HEK293 (cell line): ENCODE measurements around the gene KLC4.
A peak's percentile ranks its signal among the peaks of the same experiment; 100 is the strongest.

ENCODE experiments used
- BCL11A ChIP-seq: fragments of 450-650 bp; formaldehyde crosslinking; IDR thresholded peaks from 2 replicates; pipeline ENCODE4 v1.5.1; 2016; ENCODE audit warnings: low read depth, missing biosample characterization, missing genetic modification characterization
- EGR2 ChIP-seq: fragments of 450-650 bp; formaldehyde crosslinking; IDR thresholded peaks from 2 replicates; pipeline ENCODE4 v1.5.1; 2016; ENCODE audit warnings: low read depth, missing biosample characterization, missing genetic modification characterization
- ELK4 ChIP-seq: IDR thresholded peaks from 2 replicates; pipeline ENCODE4 v1.6.1; 2011; ENCODE audit warnings: mild to moderate bottlenecking, low read depth, low read length, borderline replicate concordance
- GLI4 ChIP-seq: fragments of 450-650 bp; formaldehyde crosslinking; IDR thresholded peaks from 2 replicates; pipeline ENCODE4 v1.5.1; 2016; ENCODE audit warnings: missing biosample characterization, missing genetic modification characterization
- GLIS2 ChIP-seq: fragments of 450-650 bp; formaldehyde crosslinking; IDR thresholded peaks from 2 replicates; pipeline ENCODE4 v1.5.1; 2016; ENCODE audit warnings: missing biosample characterization, missing genetic modification characterization
- HOXD13 ChIP-seq: sonication (generic); formaldehyde crosslinking; IDR thresholded peaks from 2 replicates; pipeline ENCODE4 v1.8.0; 2022; ENCODE audit warnings: missing genetic modification reagents, borderline replicate concordance
- KLF1 ChIP-seq: fragments of 450-650 bp; formaldehyde crosslinking; IDR thresholded peaks from 2 replicates; pipeline ENCODE4 v1.5.1; 2016; ENCODE audit warnings: missing biosample characterization, missing genetic modification characterization
- KLF8 ChIP-seq: fragments of 450-650 bp; formaldehyde crosslinking; IDR thresholded peaks from 2 replicates; pipeline ENCODE4 v1.5.1; 2016; ENCODE audit warnings: missing biosample characterization, missing genetic modification characterization
- KLF9 ChIP-seq: fragments of 450-650 bp; formaldehyde crosslinking; IDR thresholded peaks from 2 replicates; pipeline ENCODE4 v1.5.1; 2016; ENCODE audit warnings: missing biosample characterization, missing genetic modification characterization, low read depth
- SALL2 ChIP-seq: fragments of 450-650 bp; formaldehyde crosslinking; IDR thresholded peaks from 2 replicates; pipeline ENCODE4 v1.5.0; 2017; ENCODE audit warnings: missing biosample characterization, mild to moderate bottlenecking, missing genetic modification characterization, borderline replicate concordance
- SCRT1 ChIP-seq: fragments of 450-650 bp; formaldehyde crosslinking; IDR thresholded peaks from 2 replicates; pipeline ENCODE4 v1.5.1; 2016; ENCODE audit warnings: missing biosample characterization, missing genetic modification characterization, borderline replicate concordance
- SP7 ChIP-seq: fragments of 450-650 bp; formaldehyde crosslinking; IDR thresholded peaks from 2 replicates; pipeline ENCODE4 v1.5.1; 2016; ENCODE audit warnings: missing biosample characterization, missing genetic modification characterization
- WT1 ChIP-seq: fragments of 450-650 bp; formaldehyde crosslinking; IDR thresholded peaks from 2 replicates; pipeline ENCODE4 v1.5.1; 2016; ENCODE audit warnings: missing biosample characterization, missing genetic modification characterization
- YY1 ChIP-seq: fragments of 450-650 bp; formaldehyde crosslinking; IDR thresholded peaks from 2 replicates; pipeline ENCODE4 v1.5.1; 2018; ENCODE audit warnings: missing biosample characterization, missing genetic modification characterization
- ZFP69B ChIP-seq: fragments of 450-650 bp; formaldehyde crosslinking; IDR thresholded peaks from 2 replicates; pipeline ENCODE4 v1.5.1; 2016; ENCODE audit warnings: missing biosample characterization, missing genetic modification characterization
- ZNF132 ChIP-seq: fragments of 450-650 bp; formaldehyde crosslinking; IDR thresholded peaks from 2 replicates; pipeline ENCODE4 v1.5.1; 2017; ENCODE audit warnings: missing biosample characterization, missing genetic modification characterization, borderline replicate concordance
- ZNF16 ChIP-seq: fragments of 450-650 bp; formaldehyde crosslinking; IDR thresholded peaks from 2 replicates; pipeline ENCODE4 v1.5.1; 2016; ENCODE audit warnings: low read depth, missing biosample characterization, missing genetic modification characterization
- ZNF2 ChIP-seq: fragments of 450-650 bp; formaldehyde crosslinking; IDR thresholded peaks from 2 replicates; pipeline ENCODE4 v1.5.1; 2016; ENCODE audit warnings: missing biosample characterization, missing genetic modification characterization
- ZNF211 ChIP-seq: fragments of 450-650 bp; formaldehyde crosslinking; IDR thresholded peaks from 2 replicates; pipeline ENCODE4 v1.5.1; 2016; ENCODE audit warnings: low read depth, missing biosample characterization, missing genetic modification characterization
- ZNF335 ChIP-seq: fragments of 450-650 bp; formaldehyde crosslinking; conservative IDR thresholded peaks from 2 replicates; pipeline ENCODE4 v1.5.1; 2016; ENCODE audit warnings: missing biosample characterization, missing genetic modification characterization
- ZNF354C ChIP-seq: fragments of 450-650 bp; formaldehyde crosslinking; IDR thresholded peaks from 2 replicates; pipeline ENCODE4 v1.5.1; 2016; ENCODE audit warnings: missing biosample characterization, missing genetic modification characterization, low read depth, borderline replicate concordance
- ZNF366 ChIP-seq: fragments of 450-650 bp; formaldehyde crosslinking; conservative IDR thresholded peaks from 2 replicates; pipeline ENCODE4 v1.5.1; 2016; ENCODE audit warnings: missing biosample characterization, missing genetic modification characterization
- ZNF398 ChIP-seq: fragments of 450-650 bp; formaldehyde crosslinking; IDR thresholded peaks from 2 replicates; pipeline ENCODE4 v1.5.1; 2017; ENCODE audit warnings: missing biosample characterization, missing genetic modification characterization
- ZNF501 ChIP-seq: fragments of 450-650 bp; formaldehyde crosslinking; IDR thresholded peaks from 2 replicates; pipeline ENCODE4 v1.5.1; 2016; ENCODE audit warnings: missing biosample characterization, missing genetic modification characterization
- ZNF518A ChIP-seq: fragments of 450-650 bp; formaldehyde crosslinking; conservative IDR thresholded peaks from 2 replicates; pipeline ENCODE4 v1.5.1; 2016; ENCODE audit warnings: low read depth, missing biosample characterization, missing genetic modification characterization
- ZNF596 ChIP-seq: fragments of 450-650 bp; IDR thresholded peaks from 2 replicates; pipeline ENCODE4 v1.5.0; 2018; ENCODE audit warnings: missing biosample characterization, mild to moderate bottlenecking, missing genetic modification characterization, moderate library complexity
- ZNF600 ChIP-seq: fragments of 450-650 bp; formaldehyde crosslinking; IDR thresholded peaks from 2 replicates; pipeline ENCODE4 v1.5.1; 2016; ENCODE audit warnings: missing biosample characterization, missing genetic modification characterization
- ZNF654 ChIP-seq: fragments of 450-650 bp; formaldehyde crosslinking; IDR thresholded peaks from 2 replicates; pipeline ENCODE4 v1.5.1; 2016; ENCODE audit warnings: low read depth, missing biosample characterization, missing genetic modification characterization
- ZNF677 ChIP-seq: fragments of 450-650 bp; IDR thresholded peaks from 2 replicates; pipeline ENCODE4 v1.5.0; 2018; ENCODE audit warnings: missing biosample characterization, mild to moderate bottlenecking, missing genetic modification characterization, moderate library complexity
- ZNF707 ChIP-seq: fragments of 450-650 bp; formaldehyde crosslinking; IDR thresholded peaks from 2 replicates; pipeline ENCODE4 v1.5.1; 2016; ENCODE audit warnings: missing biosample characterization, missing genetic modification characterization
- ZNF747 ChIP-seq: fragments of 450-650 bp; formaldehyde crosslinking; IDR thresholded peaks from 2 replicates; pipeline ENCODE4 v1.5.1; 2016; ENCODE audit warnings: missing biosample characterization, missing genetic modification characterization
- ZNF792 ChIP-seq: fragments of 450-650 bp; formaldehyde crosslinking; IDR thresholded peaks from 2 replicates; pipeline ENCODE4 v1.5.1; 2016; ENCODE audit warnings: missing biosample characterization, missing genetic modification characterization
- ZNF830 ChIP-seq: fragments of 450-650 bp; IDR thresholded peaks from 2 replicates; pipeline ENCODE4 v1.5.0; 2018; ENCODE audit warnings: missing biosample characterization, missing genetic modification characterization, low read depth, mild to moderate bottlenecking, moderate library complexity

The KLC4 gene

GRCh38 chr6:43059168-43060033 is at the start of gene KLC4, which contains the start of gene MRPL2 (continued):
- TF ChIP-seq ZNF398 (tag by site-specific recombination) (no peak), WT1 (tag by site-specific recombination) (no peak), ZNF354C (tag by site-specific recombination) (no peak), ZNF747 (tag by site-specific recombination) (no peak), KLF1 (tag by site-specific recombination) (no peak; the same call in 1 of the 2 replicates), SALL2 (tag by site-specific recombination) (no peak), ZNF596 (tag by site-specific recombination) (no peak), SCRT1 (tag by site-specific recombination) (no peak), ZNF211 (tag by site-specific recombination) (no peak), KLF8 (tag by site-specific recombination) (peak; percentile 30; the same call in 1 of the 2 replicates), HOXD13 (CRISPR knock-in tag) (no peak), ZNF16 (tag by site-specific recombination) (no peak), ZNF132 (tag by site-specific recombination) (no peak), ZNF518A (0 out of 2 replicates have a peak, but pooled peaks have one; percentile 15), ZNF677 (tag by site-specific recombination) (no peak), EGR2 (tag by site-specific recombination) (no peak), ZFP69B (tag by site-specific recombination) (peak; percentile 68; the same call in 1 of the 2 replicates), ZNF600 (peak; percentile 34; the same call in 1 of the 2 replicates), GLIS2 (peak; percentile 40; the same call in 1 of the 2 replicates), ZNF654 (no peak), ZNF792 (tag by site-specific recombination) (no peak), ZNF830 (tag by site-specific recombination) (no peak), KLF9 (tag by site-specific recombination) (peak; percentile 94), ZNF2 (tag by site-specific recombination) (peak; percentile 70; the same call in 1 of the 2 replicates), YY1 (peak; percentile 84; the same call in 1 of the 2 replicates), ZNF335 (tag by site-specific recombination) (peak; percentile 58), ZNF707 (tag by site-specific recombination) (no peak), ZNF501 (tag by site-specific recombination) (0 out of 2 replicates have a peak, but pooled peaks have one; percentile 54), BCL11A (peak; percentile 74; the same call in 1 of the 2 replicates), ELK4 (no peak), GLI4 (tag by site-specific recombination) (no peak), ZNF366 (tag by site-specific recombination) (peak; percentile 37; the same call in 1 of the 2 replicates), SP7 (tag by site-specific recombination) (peak; percentile 8)
